SH-SY5Y (cell line): ENCODE measurements around the gene SLC16A12.

Experiments used
- GATA2 ChIP-seq: IDR thresholded peaks from 2 replicates; pipeline ENCODE4 v1.6.1; 2011; ENCODE audit warnings: mild to moderate bottlenecking, low read depth, low read length
- GATA3 ChIP-seq: IDR thresholded peaks from 2 replicates; pipeline ENCODE4 v1.6.1; 2011; ENCODE audit warnings: low read depth, mild to moderate bottlenecking, low read length, moderate library complexity

SLC16A12 gene

GRCh38 chr10:89555688-89556445, 20.5 kb upstream of the SLC16A12 start:
- TF ChIP-seq GATA3, result no peak
- no peak for TF ChIP-seq GATA2

GRCh38 chr10:89554433-89554832, 19.0 kb upstream of the SLC16A12 start:
- no peak for TF ChIP-seq GATA3

- TF ChIP-seq GATA3 (no peak), GATA2 (no peak)
Observed at GRCh38 chr10:89553064-89553734, 17.8 kb upstream of the SLC16A12 start.

GRCh38 chr10:89552213-89552612, 16.8 kb upstream of the SLC16A12 start:
- no peak for TF ChIP-seq GATA3
- no peak for TF ChIP-seq GATA2

GRCh38 chr10:89550509-89550908, 15.1 kb upstream of the SLC16A12 start:
- TF ChIP-seq GATA3 (no peak), GATA2 (no peak)

GRCh38 chr10:89549510-89549909, 14.1 kb upstream of the SLC16A12 start:
- TF ChIP-seq GATA2 (no peak), GATA3 (no peak)

- TF ChIP-seq GATA2, result no peak
- no peak for TF ChIP-seq GATA3
Observed at GRCh38 chr10:89548673-89549072, 13.3 kb upstream of the SLC16A12 start.

GRCh38 chr10:89547853-89548513, 12.6 kb upstream of the SLC16A12 start:
- TF ChIP-seq GATA2 (no peak), GATA3 (no peak)

GRCh38 chr10:89543841-89544240, 8.4 kb upstream of the SLC16A12 start:
- no peak for TF ChIP-seq GATA3
- no peak for TF ChIP-seq GATA2

GRCh38 chr10:89540420-89540949, 5.1 kb upstream of the SLC16A12 start:
- no peak for TF ChIP-seq GATA2
- TF ChIP-seq GATA3, result no peak

- no peak for TF ChIP-seq GATA2
- no peak for TF ChIP-seq GATA3
Observed at GRCh38 chr10:89537364-89537763, 2.0 kb upstream of the SLC16A12 start.

GRCh38 chr10:89536013-89536354, 590 bp upstream of the SLC16A12 start:
- TF ChIP-seq GATA3 (no peak), GATA2 (no peak)

GRCh38 chr10:89534826-89535166, 598 bp downstream of the SLC16A12 start:
- TF ChIP-seq GATA3 (no peak), GATA2 (no peak)

GRCh38 chr10:89532476-89532875, 2.9 kb downstream of the SLC16A12 start:
- TF ChIP-seq GATA2 (no peak), GATA3 (no peak)

GRCh38 chr10:89531359-89531758, 4.0 kb downstream of the SLC16A12 start:
- no peak for TF ChIP-seq GATA2
- TF ChIP-seq GATA3, result no peak
